Spleen (tissue), 11 donors: ENCODE results near the gene PRDM5. TPM values are rescaled to one million over a fixed set of nuclear protein-coding genes. Genes with fewer than 3 reads are reported as not detected.

Experiments used
- DNase-seq: peaks from one replicate; pipeline ENCODE4 v3.0.0-alpha.2; 2020
- H3K27ac ChIP-seq, 8 donors: fragments of 200-600 bp; sonication (generic) in 7 of 8; 1 replicate in 4 of 8; 2 replicates in 4 of 8; pipeline versions ENCODE4 v1.5.0 to v1.8.0; 2016 to 2021; ENCODE audit warnings: inconsistent platforms in 4 of 8, mild to moderate bottlenecking in 4 of 8, moderate library complexity in 1 of 8
- H3K27me3 ChIP-seq, 7 donors: fragments of 200-600 bp; sonication (generic) in 6 of 7; replicated peaks in 1 of 7; 1 replicate in 4 of 7; 2 replicates in 3 of 7; pipeline versions ENCODE4 v1.5.0 to v1.8.0; 2016 to 2021; ENCODE audit warnings: inconsistent platforms in 3 of 7, mild to moderate bottlenecking in 1 of 7
- H3K36me3 ChIP-seq, 6 donors: fragments of 200-600 bp; sonication (generic) in 5 of 6; 1 replicate in 4 of 6; 2 replicates in 2 of 6; pipeline versions ENCODE4 v1.5.0 to v1.8.0; 2016 to 2021; ENCODE audit warnings: inconsistent platforms in 2 of 6
- H3K4me1 ChIP-seq, 6 donors: fragments of 200-600 bp; sonication (generic) in 5 of 6; 1 replicate in 3 of 6; 2 replicates in 3 of 6; pipeline versions ENCODE4 v1.5.0 to v1.8.0; 2016 to 2021; ENCODE audit warnings: inconsistent platforms in 3 of 6
- H3K4me3 ChIP-seq, 8 donors: fragments of 200-600 bp; sonication (generic) in 7 of 8; 1 replicate in 4 of 8; 2 replicates in 4 of 8; pipeline versions ENCODE4 v1.5.0 to v1.8.0; 2016 to 2021; ENCODE audit warnings: inconsistent platforms in 4 of 8, mild to moderate bottlenecking in 4 of 8, moderate library complexity in 2 of 8
- H3K9me3 ChIP-seq, 8 donors: fragments of 200-600 bp; sonication (generic) in 7 of 8; 1 replicate in 4 of 8; 2 replicates in 4 of 8; pipeline versions ENCODE4 v1.5.0 to v1.8.0; 2016 to 2021; ENCODE audit warnings: inconsistent platforms in 4 of 8
- POLR2A ChIP-seq, 3 donors: fragments of 450-650 bp; IDR thresholded peaks; one replicate each; pipeline ENCODE4 v1.5.1; 2017; ENCODE audit warnings: antibody characterized with exemption in 3 of 3, mild to moderate bottlenecking in 1 of 3
- POLR2AphosphoS5 ChIP-seq, 3 donors: sonication (generic); formaldehyde crosslinking; IDR thresholded peaks; one replicate each; pipeline ENCODE4 v1.5.1; 2017; ENCODE audit warnings: antibody characterized with exemption in 3 of 3
- WGBS, 5 donors: extraction: QIAGEN DNeasy Blood & Tissue Kit in 3 of 5; methylation state at CpG; one replicate each; pipeline versions ENCODE4 v1.1.5 to v1.1.7; 2013 to 2018; 5-methylcytosine and 5-hydroxymethylcytosine counted together
- intact Hi-C: fragments of 100-400 bp; cut with DNase I; formaldehyde crosslinking; loops from one replicate; pipeline ENCODE4 v1.15.0; 2023; ENCODE audit warnings: low total_unique reads
- polyA plus RNA-seq, 3 donors: library from polyadenylated mRNA; stranded (reverse); fragments of 200-250 nt; gene quantifications; one replicate each; pipeline ENCODE4 v1.2.1, GENCODE V29; 2013
- total RNA-seq, 7 donors: library from RNA; depleted of rRNA in 3 of 7; stranded (reverse); fragments of >200 nt in 3 of 7; fragmentation: NEBNext Ultra II Directional in 4 of 7; extraction: Animal tissue kit (Norgen Biotek cat#: 25700) in 4 of 7; gene quantifications; one replicate each; pipeline versions ENCODE4 v1.1.0 to v1.2.1, GENCODE V29; 2016 to 2021
- TF ChIP-seq, protein P1 (sequence below), 11 experiments: fragments of 200-600 bp in 7 of 11; fragments of 450-650 bp in 4 of 11; sonication (generic) in 4 of 11; IDR thresholded peaks in 8 of 11; conservative IDR thresholded peaks in 3 of 11; 1 replicate in 7 of 11; 2 replicates in 4 of 11; pipeline versions ENCODE4 v1.4.0 to v1.8.0; 2016 to 2021; ENCODE audit warnings: antibody characterized with exemption in 11 of 11, inconsistent platforms in 4 of 11, mild to moderate bottlenecking in 1 of 11
- donor health status: healthy with polysubstance abuse.
- donor health status: DM: no; HTN: no; CAD: no; lungs with moderate emphysema.
- donor health status: DM: no; HTN: no; CAD: no.
- donor health status: Bipolar disorder and iron deficiency.
- donor health status: healthy.
- donor health status: DM: no; HTN: no; CAD: no.
- donor health status: DM: yes; HTN: yes; CAD: no.

PRDM5 gene
- total and polyA plus RNA-seq, 10 donors: 0.50 to 14.5 (median 7.6) TPM

DNA sequence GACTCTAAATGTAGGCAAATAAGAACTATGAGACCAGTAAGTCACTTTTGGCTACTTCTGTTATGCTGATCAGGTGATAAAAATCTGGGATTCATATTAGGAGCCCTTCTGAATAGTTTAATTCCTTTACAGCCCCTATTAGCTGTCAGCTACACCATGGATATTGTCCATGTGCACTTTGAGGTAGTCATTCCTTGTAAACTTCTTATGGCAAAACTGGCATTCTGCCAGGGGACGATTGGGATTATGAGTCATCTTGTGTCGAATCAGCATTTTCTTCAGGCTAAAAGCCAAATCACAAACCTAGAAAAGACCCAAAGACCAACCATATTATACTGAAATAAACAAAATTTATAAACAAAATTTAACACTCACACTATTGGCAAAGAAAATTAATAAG is 227.6 kb downstream of the PRDM5 start:
- TF ChIP-seq, protein P1, sequence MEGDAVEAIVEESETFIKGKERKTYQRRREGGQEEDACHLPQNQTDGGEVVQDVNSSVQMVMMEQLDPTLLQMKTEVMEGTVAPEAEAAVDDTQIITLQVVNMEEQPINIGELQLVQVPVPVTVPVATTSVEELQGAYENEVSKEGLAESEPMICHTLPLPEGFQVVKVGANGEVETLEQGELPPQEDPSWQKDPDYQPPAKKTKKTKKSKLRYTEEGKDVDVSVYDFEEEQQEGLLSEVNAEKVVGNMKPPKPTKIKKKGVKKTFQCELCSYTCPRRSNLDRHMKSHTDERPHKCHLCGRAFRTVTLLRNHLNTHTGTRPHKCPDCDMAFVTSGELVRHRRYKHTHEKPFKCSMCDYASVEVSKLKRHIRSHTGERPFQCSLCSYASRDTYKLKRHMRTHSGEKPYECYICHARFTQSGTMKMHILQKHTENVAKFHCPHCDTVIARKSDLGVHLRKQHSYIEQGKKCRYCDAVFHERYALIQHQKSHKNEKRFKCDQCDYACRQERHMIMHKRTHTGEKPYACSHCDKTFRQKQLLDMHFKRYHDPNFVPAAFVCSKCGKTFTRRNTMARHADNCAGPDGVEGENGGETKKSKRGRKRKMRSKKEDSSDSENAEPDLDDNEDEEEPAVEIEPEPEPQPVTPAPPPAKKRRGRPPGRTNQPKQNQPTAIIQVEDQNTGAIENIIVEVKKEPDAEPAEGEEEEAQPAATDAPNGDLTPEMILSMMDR (IDR thresholded peaks at IDR 0.05 in 8 of 11, conservative IDR thresholded peaks at IDR 0.05 in 3 of 11): no peak
- TF ChIP-seq POLR2AphosphoS5 (IDR thresholded peaks at IDR 0.05): no peak
- TF ChIP-seq POLR2A (IDR thresholded peaks at IDR 0.05): no peak
- intact Hi-C loops: no loop called here
- H3K4me1 ChIP-seq: no peaks in the 10 kb centered on the region
- H3K9me3 ChIP-seq: no peaks in the 10 kb centered on the region
- WGBS, 5 donors: 48 to 66% (median 54%) methylated on average over 2 of the region's 2 CpGs
- no peaks in the 10 kb centered on the region for H3K27me3 ChIP-seq
- H3K27ac ChIP-seq: no peak overlapping the region
- no peaks in the 10 kb centered on the region for H3K36me3 ChIP-seq
- DNase-seq: no peak
- no peak overlapping the region for H3K4me3 ChIP-seq

DNA sequence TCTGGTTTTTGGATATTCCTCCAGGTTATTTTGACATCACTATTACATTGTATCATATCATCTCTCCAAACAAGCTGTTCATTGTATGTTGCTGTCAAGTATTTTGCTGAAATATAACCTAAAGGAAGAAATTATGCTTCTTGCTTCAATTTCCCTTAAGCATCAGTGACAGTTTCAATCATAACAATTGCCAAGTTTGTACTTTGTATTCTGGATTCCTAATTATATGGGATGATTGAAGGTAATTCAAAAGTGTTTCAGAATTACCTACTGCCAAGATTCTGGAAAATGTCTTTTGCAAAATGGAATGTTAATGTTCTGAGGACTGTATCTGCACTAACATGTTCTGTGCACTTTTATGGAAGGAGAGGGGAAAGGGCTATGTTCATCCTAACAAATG is 228.7 kb downstream of the PRDM5 start:
- H3K27ac ChIP-seq: no peak overlapping the region
- H3K27me3 ChIP-seq: no peaks in the 10 kb centered on the region
- DNase-seq: no peak
- intact Hi-C loops: no loop called here
- TF ChIP-seq POLR2AphosphoS5 (IDR thresholded peaks at IDR 0.05) (no peak), POLR2A (IDR thresholded peaks at IDR 0.05) (no peak)
- TF ChIP-seq, protein P1 (IDR thresholded peaks at IDR 0.05 in 8 of 11, conservative IDR thresholded peaks at IDR 0.05 in 3 of 11): no peak
- no peaks in the 10 kb centered on the region for H3K4me1 ChIP-seq
- H3K36me3 ChIP-seq: no peaks in the 10 kb centered on the region
- H3K9me3 ChIP-seq: no peaks in the 10 kb centered on the region
- H3K4me3 ChIP-seq: no peak overlapping the region

DNA sequence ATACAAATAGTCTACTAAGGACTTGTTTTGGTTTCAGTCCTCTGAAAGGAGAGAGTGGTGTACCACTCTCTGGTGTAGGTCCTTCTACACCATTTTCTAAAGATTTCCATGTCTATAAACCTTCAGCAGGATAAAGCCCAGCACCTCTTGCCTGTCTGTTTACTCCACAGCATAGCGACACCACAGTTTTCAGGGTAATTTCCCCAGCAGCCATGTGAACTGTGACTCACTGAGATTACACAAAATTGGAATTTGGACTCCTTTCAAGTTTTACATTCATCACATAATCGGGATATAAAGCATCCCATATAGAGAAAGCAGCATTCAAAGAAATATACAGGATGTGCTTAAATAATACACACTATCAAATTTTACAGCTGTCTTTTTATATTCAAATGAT is 229.6 kb downstream of the PRDM5 start:
- DNase-seq: no peak
- Histone ChIP-seq H3K4me1 (no peaks in the 10 kb centered on the region), H3K27ac (no peak overlapping the region), H3K27me3 (no peaks in the 10 kb centered on the region), H3K4me3 (no peak overlapping the region), H3K9me3 (no peaks in the 10 kb centered on the region), H3K36me3 (no peaks in the 10 kb centered on the region)
- intact Hi-C loops: no loop called here
- no peak for TF ChIP-seq POLR2AphosphoS5 (IDR thresholded peaks at IDR 0.05)
- TF ChIP-seq, protein P1 (IDR thresholded peaks at IDR 0.05 in 8 of 11, conservative IDR thresholded peaks at IDR 0.05 in 3 of 11): no peak
- TF ChIP-seq POLR2A (IDR thresholded peaks at IDR 0.05): no peak
- WGBS, 5 donors: 62 to 79% (median 76%) methylated on average over 2 of the region's 2 CpGs

DNA sequence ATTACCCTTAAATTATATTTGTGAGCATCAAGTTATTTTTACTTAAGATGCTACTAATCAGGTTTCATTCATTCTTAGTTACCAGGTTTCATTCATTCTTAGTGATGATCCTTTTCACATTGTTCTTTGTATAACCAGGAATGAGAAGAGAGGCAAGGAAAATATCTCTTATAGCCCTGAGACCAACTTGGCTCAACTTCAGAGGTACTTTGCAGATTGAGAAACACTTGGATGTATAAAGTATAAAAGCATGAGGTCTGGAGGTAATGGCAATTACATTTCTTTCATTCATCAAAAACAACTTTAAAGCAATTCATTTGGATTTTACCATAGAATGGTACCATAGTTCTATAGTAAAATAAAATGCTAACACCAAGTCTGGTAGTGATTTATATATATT is 231.0 kb downstream of the PRDM5 start:
- DNase-seq: no peak
- H3K27me3 ChIP-seq: no peaks in the 10 kb centered on the region

More for the DNA sequence above, 231.0 kb downstream of the PRDM5 start:
- H3K36me3 ChIP-seq: no peaks in the 10 kb centered on the region
- intact Hi-C loops: no loop called here
- no peaks in the 10 kb centered on the region for H3K9me3 ChIP-seq
- no peaks in the 10 kb centered on the region for H3K4me1 ChIP-seq
- H3K4me3 ChIP-seq: no peak overlapping the region
- H3K27ac ChIP-seq: no peak overlapping the region
- TF ChIP-seq POLR2A (IDR thresholded peaks at IDR 0.05) (no peak), POLR2AphosphoS5 (IDR thresholded peaks at IDR 0.05) (no peak)
- TF ChIP-seq, protein P1 (IDR thresholded peaks at IDR 0.05 in 8 of 11, conservative IDR thresholded peaks at IDR 0.05 in 3 of 11): no peak
